ENCODE results near the gene NT5C3A. TPM values are rescaled to one million over a fixed set of nuclear protein-coding genes. Genes with fewer than 3 reads are reported as not detected.

Gene NT5C3A
- total RNA-seq, 2 experiments from 2014 or later: 34.2 to 37.7 TPM

DNA sequence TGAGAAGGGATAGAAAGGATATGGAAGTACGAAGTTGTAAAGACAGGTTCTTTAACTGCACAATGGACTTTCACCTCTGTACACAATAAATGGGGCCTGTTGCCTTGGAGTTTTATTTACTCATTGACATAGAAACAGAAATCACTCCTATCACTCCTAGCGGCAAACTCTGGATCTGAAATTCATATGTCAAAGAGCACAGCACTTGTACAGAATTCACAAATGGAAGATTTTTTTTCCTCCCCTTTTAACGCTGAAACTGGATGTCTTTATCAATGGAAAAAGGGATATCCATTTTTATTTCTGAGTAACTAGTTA, 18.2 kb downstream of the NT5C3A start:
- no peak for DNase-seq
- H3K9me3 Mint-ChIP-seq: no peaks in the 10 kb centered on the region
- ATAC-seq: no peak
- peaks cover 42% of the 10 kb centered on the region for H3K4me1 Mint-ChIP-seq (ENCODE audit: low read depth)
- no peaks in the 10 kb centered on the region for H3K27me3 Mint-ChIP-seq
- H3K4me3 Mint-ChIP-seq: no peak overlapping the region
- intact Hi-C loops (cut with micrococcal nuclease): no loop called here
- TF ChIP-seq, protein P1, sequence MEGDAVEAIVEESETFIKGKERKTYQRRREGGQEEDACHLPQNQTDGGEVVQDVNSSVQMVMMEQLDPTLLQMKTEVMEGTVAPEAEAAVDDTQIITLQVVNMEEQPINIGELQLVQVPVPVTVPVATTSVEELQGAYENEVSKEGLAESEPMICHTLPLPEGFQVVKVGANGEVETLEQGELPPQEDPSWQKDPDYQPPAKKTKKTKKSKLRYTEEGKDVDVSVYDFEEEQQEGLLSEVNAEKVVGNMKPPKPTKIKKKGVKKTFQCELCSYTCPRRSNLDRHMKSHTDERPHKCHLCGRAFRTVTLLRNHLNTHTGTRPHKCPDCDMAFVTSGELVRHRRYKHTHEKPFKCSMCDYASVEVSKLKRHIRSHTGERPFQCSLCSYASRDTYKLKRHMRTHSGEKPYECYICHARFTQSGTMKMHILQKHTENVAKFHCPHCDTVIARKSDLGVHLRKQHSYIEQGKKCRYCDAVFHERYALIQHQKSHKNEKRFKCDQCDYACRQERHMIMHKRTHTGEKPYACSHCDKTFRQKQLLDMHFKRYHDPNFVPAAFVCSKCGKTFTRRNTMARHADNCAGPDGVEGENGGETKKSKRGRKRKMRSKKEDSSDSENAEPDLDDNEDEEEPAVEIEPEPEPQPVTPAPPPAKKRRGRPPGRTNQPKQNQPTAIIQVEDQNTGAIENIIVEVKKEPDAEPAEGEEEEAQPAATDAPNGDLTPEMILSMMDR (IDR thresholded peaks at IDR 0.05): no peak
- ChIA-PET CTCF (interaction anchor here (0.8 to 2.4 kb wide), 3 partner anchors 64 to 198 kb away, joined by 3 to 9 read pairs (median 3); partner anchors contain the start of gene RP9), POLR2A (no interaction called here)
- H3K36me3 Mint-ChIP-seq (ENCODE audit: low read depth): no peaks in the 10 kb centered on the region
- H3K27ac Mint-ChIP-seq: peak overlapping the region; percentile 4

- peaks cover 47% of the 10 kb centered on the region for H3K4me1 Mint-ChIP-seq (ENCODE audit: low read depth)
- DNase-seq (no peak), ATAC-seq (no peak)
- peak overlapping the region; percentile 4 for H3K27ac Mint-ChIP-seq
- ChIA-PET CTCF (interaction anchor here (0.8 to 2.4 kb wide), 5 partner anchors 10 to 198 kb away, joined by 3 to 9 read pairs (median 3); partner anchors contain the start of gene RP9), POLR2A (interaction anchor here (1.2 kb wide), 1 partner anchor 153 kb away, joined by 3 read pairs; no protein-coding TSS in a partner anchor)
- H3K36me3 Mint-ChIP-seq (ENCODE audit: low read depth): no peaks in the 10 kb centered on the region
- intact Hi-C loops (cut with micrococcal nuclease): no loop called here
- TF ChIP-seq, protein P1 (IDR thresholded peaks at IDR 0.05): no peak
- H3K9me3 Mint-ChIP-seq: no peaks in the 10 kb centered on the region
- H3K27me3 Mint-ChIP-seq: no peaks in the 10 kb centered on the region
- H3K4me3 Mint-ChIP-seq: no peak overlapping the region
These were observed 18.8 kb downstream of the NT5C3A start for GRCh38 chr7:33043501-33044400.

DNA sequence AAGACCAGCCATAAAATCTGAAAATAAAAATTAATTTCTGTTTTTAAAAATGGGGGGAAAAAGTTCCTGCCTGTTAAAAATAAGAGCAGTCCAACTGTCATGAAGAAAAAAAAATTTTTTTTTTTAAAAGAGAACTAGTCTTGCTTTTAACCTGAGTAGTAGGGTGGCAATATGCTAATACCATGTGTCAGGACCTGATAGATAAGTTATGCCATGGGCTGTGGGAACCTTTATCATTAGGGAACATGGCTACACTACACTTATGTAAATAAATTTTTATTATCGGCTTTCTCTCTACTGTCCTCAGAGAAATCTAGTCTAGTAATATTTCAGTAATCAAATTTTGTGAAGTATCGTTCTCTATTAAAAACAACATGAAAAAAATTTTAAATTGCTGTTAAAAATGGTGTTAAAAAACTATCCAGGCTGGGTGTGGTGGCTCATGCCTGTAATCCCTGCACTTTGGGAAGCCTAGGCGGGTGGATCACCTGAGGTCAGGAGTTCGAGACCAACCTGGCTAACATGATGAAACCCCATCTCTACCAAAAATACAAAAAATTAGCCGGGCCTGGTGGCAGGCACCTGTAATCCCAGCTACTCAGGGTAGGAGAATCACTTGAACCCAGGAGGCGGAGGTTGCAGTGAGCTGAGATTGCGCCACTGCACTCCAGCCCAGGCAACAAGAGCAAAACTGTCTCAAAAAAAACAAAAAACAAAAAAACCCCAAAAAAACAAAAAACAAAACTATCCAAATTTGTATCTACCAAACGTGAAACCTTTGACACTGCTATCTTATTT, 20.7 kb downstream of the NT5C3A start:
- no peak for DNase-seq
- ChIA-PET POLR2A (no interaction called here), CTCF (no interaction called here)
- no peak overlapping the region for H3K4me3 Mint-ChIP-seq
- H3K9me3 Mint-ChIP-seq: no peaks in the 10 kb centered on the region
- H3K27ac Mint-ChIP-seq: no peak overlapping the region
- intact Hi-C loops (cut with micrococcal nuclease): no loop called here
- H3K4me1 Mint-ChIP-seq (ENCODE audit: low read depth): peaks cover 51% of the 10 kb centered on the region
- no peaks in the 10 kb centered on the region for H3K36me3 Mint-ChIP-seq (ENCODE audit: low read depth)
- H3K27me3 Mint-ChIP-seq: no peaks in the 10 kb centered on the region
- ATAC-seq: no peak
- TF ChIP-seq, protein P1 (IDR thresholded peaks at IDR 0.05): no peak

- Mint-ChIP-seq H3K4me1 (ENCODE audit: low read depth) (peaks cover 52% of the 10 kb centered on the region), H3K27ac (peak overlapping the region; percentile 79), H3K36me3 (ENCODE audit: low read depth) (no peaks in the 10 kb centered on the region), H3K27me3 (no peaks in the 10 kb centered on the region), H3K9me3 (no peaks in the 10 kb centered on the region), H3K4me3 (peak overlapping the region; percentile 64)
- POLR2A ChIA-PET: interaction anchor here (1.4 to 2.4 kb wide), 3 partner anchors 11 to 22 kb away, joined by 4 to 14 read pairs (median 7); partner anchors contain the start of gene NT5C3A
- TF ChIP-seq, protein P1 (IDR thresholded peaks at IDR 0.05): no peak
- DNase-seq (peak; percentile 82), ATAC-seq (peak; percentile 99)
- CTCF ChIA-PET: interaction anchor here (0.9 to 2.7 kb wide), 9 partner anchors 12 to 276 kb away, joined by 3 to 16 read pairs (median 4); no protein-coding TSS in a partner anchor
- intact Hi-C loops (cut with micrococcal nuclease): no loop called here
These were observed 21.6 kb downstream of the NT5C3A start for GRCh38 chr7:33040803-33041516.

Data from activated CD8-positive, alpha-beta T cell treated with anti-CD3 and anti-CD28 coated beads for 36 hours (primary cell).